Trophoblast cell (in vitro differentiated cells and primary cell): ENCODE measurements around the gene CPO.

Experiments used
- DNase-seq, 2 donors: peaks; one replicate each; pipeline ENCODE4 v3.0.0-alpha.2; 2016
- H2AFZ ChIP-seq: 2 replicates; pipeline ENCODE4 v1.6.1; 2013; ENCODE audit warnings: low read length, moderate library complexity, mild to moderate bottlenecking; ENCODE audit not compliant: insufficient read depth, poor library complexity
- H2AK5ac ChIP-seq: 2 replicates; pipeline ENCODE4 v1.6.1; 2013; ENCODE audit warnings: mild to moderate bottlenecking, low read length
- H2BK120ac ChIP-seq: 2 replicates; pipeline ENCODE4 v1.6.1; 2013; ENCODE audit warnings: low read length, mild to moderate bottlenecking, moderate library complexity; ENCODE audit not compliant: insufficient read depth, poor library complexity
- H2BK12ac ChIP-seq: 2 replicates; pipeline ENCODE4 v1.6.1; 2013; ENCODE audit warnings: mild to moderate bottlenecking, low read length, moderate library complexity
- H2BK5ac ChIP-seq: 2 replicates; pipeline ENCODE4 v1.6.1; 2013; ENCODE audit warnings: low read length, low read depth, moderate library complexity, mild to moderate bottlenecking; ENCODE audit not compliant: poor library complexity
- H3K14ac ChIP-seq: 2 replicates; pipeline ENCODE4 v1.6.1; 2013; ENCODE audit warnings: mild to moderate bottlenecking, low read length
- H3K18ac ChIP-seq: 2 replicates; pipeline ENCODE4 v1.6.1; 2013; ENCODE audit warnings: mild to moderate bottlenecking, low read length
- H3K23ac ChIP-seq: 2 replicates; pipeline ENCODE4 v1.6.1; 2013; ENCODE audit warnings: low read length
- H3K27ac ChIP-seq: 2 replicates; pipeline ENCODE4 v1.5.1; 2013; ENCODE audit warnings: low read depth, mild to moderate bottlenecking, inconsistent platforms, low read length, moderate library complexity
- H3K27me3 ChIP-seq: 2 replicates; pipeline ENCODE4 v1.6.1; 2013; ENCODE audit warnings: inconsistent platforms, mild to moderate bottlenecking, low read length, moderate library complexity; ENCODE audit not compliant: insufficient read depth
- H3K36me3 ChIP-seq, 2 experiments: 1 replicate in 1 of 2; 2 replicates in 1 of 2; pipeline ENCODE4 v1.6.1; 2013; ENCODE audit warnings: low read length in 2 of 2, mild to moderate bottlenecking in 2 of 2, moderate library complexity in 1 of 2; ENCODE audit not compliant: insufficient read depth in 2 of 2, control insufficient read depth in 1 of 2
- H3K4ac ChIP-seq: 2 replicates; pipeline ENCODE4 v1.6.1; 2013; ENCODE audit warnings: low read depth, mild to moderate bottlenecking, low read length, moderate library complexity
- H3K4me1 ChIP-seq, 2 experiments: 1 replicate in 1 of 2; 2 replicates in 1 of 2; pipeline ENCODE4 v1.6.1; 2013; ENCODE audit warnings: low read length in 2 of 2, mild to moderate bottlenecking in 2 of 2, moderate library complexity in 1 of 2; ENCODE audit not compliant: insufficient read depth in 2 of 2, control insufficient read depth in 1 of 2
- H3K4me2 ChIP-seq: 2 replicates; pipeline ENCODE4 v1.6.1; 2013; ENCODE audit warnings: inconsistent platforms, mild to moderate bottlenecking, low read length, moderate library complexity
- H3K4me3 ChIP-seq: 2 replicates; pipeline ENCODE4 v1.5.1; 2013; ENCODE audit warnings: mild to moderate bottlenecking, low read depth, low read length, inconsistent platforms
- H3K79me1 ChIP-seq: one replicate; pipeline ENCODE4 v1.6.1; 2013; ENCODE audit warnings: low read length
- H3K79me2 ChIP-seq: 2 replicates; pipeline ENCODE4 v1.6.1; 2013; ENCODE audit warnings: low read length, mild to moderate bottlenecking; ENCODE audit not compliant: control insufficient read depth, insufficient read depth, poor library complexity
- H3K9ac ChIP-seq: 2 replicates; pipeline ENCODE4 v1.6.1; 2013; ENCODE audit warnings: mild to moderate bottlenecking, low read length
- H3K9me3 ChIP-seq: 2 replicates; pipeline ENCODE4 v1.6.1; 2013; ENCODE audit warnings: low read depth, mild to moderate bottlenecking, control low read depth, inconsistent platforms, low read length; ENCODE audit not compliant: insufficient read depth
- H4K12ac ChIP-seq: 2 replicates; pipeline ENCODE4 v1.6.1; 2013; ENCODE audit warnings: low read depth, mild to moderate bottlenecking, low read length, moderate library complexity
- H4K8ac ChIP-seq: 2 replicates; pipeline ENCODE4 v1.6.1; 2013; ENCODE audit warnings: low read depth, mild to moderate bottlenecking, low read length, moderate library complexity
- H4K91ac ChIP-seq: one replicate; pipeline ENCODE4 v1.6.1; 2013; ENCODE audit warnings: low read depth, mild to moderate bottlenecking, low read length, moderate library complexity
- WGBS: extraction: QIAGEN DNeasy Blood & Tissue Kit; methylation state at CpG from one replicate; pipeline ENCODE4 v1.1.7; 2013; ENCODE audit warnings: missing lambda C conversion rate; ENCODE audit not compliant: insufficient read length, insufficient coverage; ENCODE audit errors: extremely low coverage; 5-methylcytosine and 5-hydroxymethylcytosine counted together

CPO gene

DNA sequence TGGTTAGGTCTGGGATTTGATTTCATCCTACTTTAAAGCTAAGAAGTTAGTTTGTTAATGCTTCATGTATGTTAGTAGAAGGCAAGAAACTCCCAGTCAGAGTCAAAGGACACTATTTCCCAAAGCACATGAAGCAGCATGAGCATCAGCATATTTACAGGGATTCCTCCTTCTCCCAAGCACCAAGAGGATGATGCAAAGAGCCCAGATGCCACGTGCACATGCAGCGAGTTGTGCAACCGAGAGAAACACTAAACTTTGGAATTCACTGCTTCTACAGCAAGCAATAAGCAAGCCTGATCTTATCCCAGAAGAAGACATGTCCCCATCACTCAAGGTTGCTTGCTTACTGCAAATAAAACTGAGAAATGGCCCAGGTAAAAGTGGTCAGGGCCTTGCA lies 32.5 kb downstream of the CPO start:
- Histone ChIP-seq H4K12ac (no peak overlapping the region), H4K8ac (no peak overlapping the region), H2BK5ac (no peak overlapping the region), H3K14ac (no peak overlapping the region), H2AK5ac (no peak overlapping the region), H3K4me2 (no peak overlapping the region), H3K79me2 (no peaks in the 10 kb centered on the region), H3K23ac (no peak overlapping the region), H3K27ac (no peak overlapping the region), H2BK12ac (no peak overlapping the region), H2AFZ (no peak overlapping the region), H3K4me1 (peaks cover 0 to 3% of the 10 kb centered on the region in 2 experiments), H3K9me3 (no peaks in the 10 kb centered on the region), H3K18ac (no peak overlapping the region), H3K4ac (no peak overlapping the region), H3K36me3 (no peaks in the 10 kb centered on the region), H2BK120ac (no peak overlapping the region), H3K9ac (no peak overlapping the region), H3K4me3 (no peak overlapping the region), H3K27me3 (no peaks in the 10 kb centered on the region), H4K91ac (no peak overlapping the region), H3K79me1 (no peaks in the 10 kb centered on the region)
- no CpG with 5 or more reads among the region's 3 CpGs for WGBS
- peak; percentile 26 to 51 for DNase-seq

DNA sequence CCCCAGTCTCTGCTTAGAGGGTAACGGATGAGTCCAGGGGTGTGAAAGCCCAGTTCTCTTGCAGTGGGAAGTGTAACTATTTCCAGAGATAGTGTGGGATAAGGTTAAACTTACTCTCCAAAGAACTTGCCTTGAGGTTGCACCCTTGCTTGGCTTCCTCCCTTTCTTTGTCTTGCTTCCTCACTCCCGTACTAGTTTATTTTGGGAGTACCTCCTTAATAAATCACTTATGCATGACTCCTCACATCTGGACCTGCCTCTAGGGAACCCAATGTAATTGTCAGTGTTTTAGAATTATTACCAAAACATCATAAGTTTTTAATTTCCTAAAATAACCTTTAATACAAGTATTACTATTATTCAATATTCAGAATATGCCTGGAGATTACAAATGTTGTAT lies 35.2 kb downstream of the CPO start:
- Histone ChIP-seq H2BK12ac (no peak overlapping the region), H3K9ac (no peak overlapping the region), H2AK5ac (no peak overlapping the region), H3K36me3 (no peaks in the 10 kb centered on the region), H3K4ac (no peak overlapping the region), H3K14ac (no peak overlapping the region), H4K91ac (no peak overlapping the region), H3K27me3 (no peaks in the 10 kb centered on the region), H3K18ac (no peak overlapping the region), H3K4me2 (no peak overlapping the region), H3K23ac (no peak overlapping the region), H3K27ac (no peak overlapping the region), H4K12ac (no peak overlapping the region), H3K4me1 (no peaks in the 10 kb centered on the region), H3K79me2 (no peaks in the 10 kb centered on the region), H3K9me3 (no peaks in the 10 kb centered on the region), H3K79me1 (no peaks in the 10 kb centered on the region), H4K8ac (no peak overlapping the region), H2BK120ac (no peak overlapping the region), H2AFZ (no peak overlapping the region), H3K4me3 (no peak overlapping the region), H2BK5ac (no peak overlapping the region)
- no peak for DNase-seq
- WGBS = no CpG with 5 or more reads among the region's 2 CpGs

DNA sequence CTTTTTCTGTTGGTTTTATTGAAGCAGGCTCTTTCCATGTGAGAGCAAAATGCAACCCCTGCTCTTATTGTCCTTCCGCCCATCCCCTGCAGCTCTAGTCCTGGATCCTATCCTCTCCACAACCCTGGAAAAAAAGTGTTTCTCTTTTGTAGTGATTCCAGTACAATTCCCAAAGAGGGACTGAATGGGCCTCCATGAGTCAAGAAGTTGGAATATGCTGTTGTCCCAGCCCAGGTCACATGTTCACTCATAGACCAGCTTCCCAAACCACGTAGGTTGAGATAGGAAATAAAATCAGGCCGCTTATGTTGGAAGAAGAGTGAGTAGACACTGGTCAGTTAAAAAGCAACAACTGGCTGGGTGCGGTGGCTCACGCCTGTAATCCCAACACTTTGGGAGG lies 39.4 kb downstream of the CPO start:
- Histone ChIP-seq H3K14ac (no peak overlapping the region), H3K79me1 (no peaks in the 10 kb centered on the region), H3K79me2 (no peaks in the 10 kb centered on the region), H3K4me2 (no peak overlapping the region), H3K9me3 (no peaks in the 10 kb centered on the region), H3K4ac (no peak overlapping the region), H4K8ac (no peak overlapping the region), H3K23ac (no peak overlapping the region), H2BK12ac (no peak overlapping the region), H3K36me3 (no peaks in the 10 kb centered on the region), H3K27me3 (no peaks in the 10 kb centered on the region), H2BK5ac (no peak overlapping the region), H3K18ac (no peak overlapping the region), H4K91ac (no peak overlapping the region), H2AK5ac (no peak overlapping the region), H3K4me1 (no peaks in the 10 kb centered on the region), H4K12ac (no peak overlapping the region), H3K9ac (no peak overlapping the region), H2AFZ (no peak overlapping the region), H2BK120ac (no peak overlapping the region), H3K4me3 (no peak overlapping the region), H3K27ac (no peak overlapping the region)
- DNase-seq = no peak
- WGBS = no CpG with 5 or more reads among the region's 5 CpGs

DNA sequence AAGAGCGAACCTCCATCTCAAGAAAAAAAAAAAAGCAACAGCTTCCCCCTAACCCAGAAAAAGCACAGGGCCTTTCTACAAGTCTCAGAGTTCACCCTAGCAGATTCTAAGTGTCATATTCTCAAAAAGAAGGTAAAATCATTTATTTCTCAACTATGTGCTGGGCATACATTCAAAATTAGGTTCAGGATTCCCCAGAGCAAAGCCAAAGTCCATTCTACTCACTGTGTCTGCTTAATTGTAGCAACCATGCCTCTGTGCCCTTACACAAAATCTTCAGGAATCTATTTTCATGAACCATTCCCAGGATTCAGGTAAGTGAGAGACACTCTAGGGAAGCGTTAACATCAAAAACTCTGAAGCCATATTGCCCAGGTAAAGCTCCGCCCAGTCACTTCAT lies 40.0 kb downstream of the CPO start:
- no peak overlapping the region for H2AFZ ChIP-seq
- no peak overlapping the region for H2BK12ac ChIP-seq
- H4K91ac ChIP-seq = no peak overlapping the region
- no peak overlapping the region for H3K23ac ChIP-seq
- H4K8ac ChIP-seq = no peak overlapping the region
- no peak overlapping the region for H3K9ac ChIP-seq
- H3K27me3 ChIP-seq = no peaks in the 10 kb centered on the region
- no peak overlapping the region for H4K12ac ChIP-seq
- no peaks in the 10 kb centered on the region for H3K4me1 ChIP-seq
- H2BK5ac ChIP-seq = no peak overlapping the region
- WGBS = no CpG with 5 or more reads among the region's 3 CpGs
- no peak overlapping the region for H3K14ac ChIP-seq
- no peak overlapping the region for H2BK120ac ChIP-seq
- no peak overlapping the region for H3K4me2 ChIP-seq
- H3K18ac ChIP-seq = no peak overlapping the region
- no peak overlapping the region for H3K27ac ChIP-seq
- no peak for DNase-seq
- H3K79me2 ChIP-seq = no peaks in the 10 kb centered on the region
- no peak overlapping the region for H3K4ac ChIP-seq
- H3K36me3 ChIP-seq = no peaks in the 10 kb centered on the region
- H3K4me3 ChIP-seq = no peak overlapping the region
- no peak overlapping the region for H2AK5ac ChIP-seq
- no peaks in the 10 kb centered on the region for H3K9me3 ChIP-seq
- no peaks in the 10 kb centered on the region for H3K79me1 ChIP-seq
